Tibial artery (tissue), 4 donors: ENCODE data around the gene DPP6.

Experiments used
- DNase-seq, 2 donors: peaks; one replicate each; pipeline ENCODE4 v3.0.0-alpha.2; 2019
- H3K27ac ChIP-seq, 2 donors: fragments of 200-600 bp; sonication (generic) in 1 of 2; 1 replicate in 1 of 2; 2 replicates in 1 of 2; pipeline ENCODE4 v1.5.1; 2018 to 2019; ENCODE audit warnings: mild to moderate bottlenecking in 1 of 2
- H3K27me3 ChIP-seq, 2 donors: fragments of 200-600 bp; sonication (generic) in 1 of 2; one replicate each; pipeline versions ENCODE4 v1.5.1 to v1.6.0; 2016 to 2019
- H3K36me3 ChIP-seq, 3 donors: fragments of 200-600 bp; sonication (generic) in 2 of 3; one replicate each; pipeline ENCODE4 v1.5.1; 2016 to 2019; ENCODE audit warnings: mild to moderate bottlenecking in 2 of 3
- H3K4me1 ChIP-seq, 4 donors: fragments of 200-600 bp; sonication (generic) in 2 of 4; 1 replicate in 3 of 4; 2 replicates in 1 of 4; pipeline ENCODE4 v1.5.1; 2016 to 2019
- H3K4me3 ChIP-seq, 2 donors: fragments of 200-600 bp; sonication (generic) in 1 of 2; 1 replicate in 1 of 2; 2 replicates in 1 of 2; pipeline ENCODE4 v1.5.1; 2018 to 2019; ENCODE audit warnings: mild to moderate bottlenecking in 2 of 2
- H3K9me3 ChIP-seq, 3 donors: fragments of 200-600 bp; sonication (generic) in 1 of 3; one replicate each; pipeline ENCODE4 v1.5.1; 2016 to 2019
- intact Hi-C: fragments of 100-400 bp; cut with DNase I; formaldehyde crosslinking; loops from one replicate; pipeline ENCODE4 v1.15.0; 2023; ENCODE audit warnings: low total_unique reads
- TF ChIP-seq, protein P1 (sequence below), 2 experiments: fragments of 200-600 bp in 1 of 2; fragments of 450-650 bp in 1 of 2; IDR thresholded peaks; one replicate each; pipeline ENCODE4 v1.5.1; 2017 to 2019; ENCODE audit warnings: antibody characterized with exemption in 2 of 2, mild to moderate bottlenecking in 1 of 2, moderate library complexity in 1 of 2

DPP6 gene

DNA sequence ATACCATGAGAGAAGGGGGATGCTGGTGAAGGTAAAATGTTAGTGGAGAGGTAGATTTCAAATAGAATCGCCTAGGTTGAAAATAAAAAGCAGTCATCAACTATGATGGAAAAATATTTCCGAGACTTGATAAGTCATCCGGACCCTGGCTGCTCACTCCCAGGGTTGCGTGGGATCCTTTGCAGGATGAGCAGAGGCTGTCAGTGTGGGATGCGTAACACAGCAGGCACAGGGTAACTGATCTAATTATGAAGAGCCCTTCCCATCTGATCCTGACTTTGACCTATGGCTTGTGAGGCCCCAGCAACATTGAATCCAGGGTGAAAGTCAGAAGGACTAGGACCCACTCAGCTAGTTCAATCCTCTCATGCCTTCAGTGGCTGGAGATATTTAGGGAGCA is 236.9 kb downstream of the DPP6 start:
- no peak overlapping the region for H3K27ac ChIP-seq
- DNase-seq, result no peak
- H3K27me3 ChIP-seq, result no peaks in the 10 kb centered on the region
- intact Hi-C loops, result no loop called here
- H3K36me3 ChIP-seq, result no peaks in the 10 kb centered on the region
- no peak overlapping the region for H3K4me3 ChIP-seq
- TF ChIP-seq, protein P1, sequence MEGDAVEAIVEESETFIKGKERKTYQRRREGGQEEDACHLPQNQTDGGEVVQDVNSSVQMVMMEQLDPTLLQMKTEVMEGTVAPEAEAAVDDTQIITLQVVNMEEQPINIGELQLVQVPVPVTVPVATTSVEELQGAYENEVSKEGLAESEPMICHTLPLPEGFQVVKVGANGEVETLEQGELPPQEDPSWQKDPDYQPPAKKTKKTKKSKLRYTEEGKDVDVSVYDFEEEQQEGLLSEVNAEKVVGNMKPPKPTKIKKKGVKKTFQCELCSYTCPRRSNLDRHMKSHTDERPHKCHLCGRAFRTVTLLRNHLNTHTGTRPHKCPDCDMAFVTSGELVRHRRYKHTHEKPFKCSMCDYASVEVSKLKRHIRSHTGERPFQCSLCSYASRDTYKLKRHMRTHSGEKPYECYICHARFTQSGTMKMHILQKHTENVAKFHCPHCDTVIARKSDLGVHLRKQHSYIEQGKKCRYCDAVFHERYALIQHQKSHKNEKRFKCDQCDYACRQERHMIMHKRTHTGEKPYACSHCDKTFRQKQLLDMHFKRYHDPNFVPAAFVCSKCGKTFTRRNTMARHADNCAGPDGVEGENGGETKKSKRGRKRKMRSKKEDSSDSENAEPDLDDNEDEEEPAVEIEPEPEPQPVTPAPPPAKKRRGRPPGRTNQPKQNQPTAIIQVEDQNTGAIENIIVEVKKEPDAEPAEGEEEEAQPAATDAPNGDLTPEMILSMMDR (IDR thresholded peaks at IDR 0.05), result no peak
- H3K9me3 ChIP-seq, result no peaks in the 10 kb centered on the region
- no peaks in the 10 kb centered on the region for H3K4me1 ChIP-seq

DNA sequence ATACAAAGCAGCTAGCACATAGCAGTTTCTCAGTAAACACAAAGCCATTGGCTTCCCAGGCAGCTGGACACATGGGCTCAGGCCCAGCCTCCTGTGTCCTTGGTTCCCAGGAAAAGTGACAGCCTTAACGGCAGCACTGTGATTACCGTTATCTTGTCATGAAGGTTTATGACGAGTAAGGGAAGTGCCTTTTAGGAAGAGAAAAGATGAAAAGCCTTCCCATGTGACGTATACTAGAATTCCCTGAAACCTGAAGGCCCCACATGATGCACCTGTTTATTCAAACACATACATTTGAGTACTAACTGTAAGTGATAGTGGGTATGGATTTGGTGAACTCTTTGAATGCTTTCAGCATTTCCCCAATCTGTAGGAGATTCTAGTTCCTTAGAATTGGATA is 244.2 kb downstream of the DPP6 start:
- H3K4me1 ChIP-seq, result no peaks in the 10 kb centered on the region
- no peaks in the 10 kb centered on the region for H3K27me3 ChIP-seq
- H3K36me3 ChIP-seq, result no peaks in the 10 kb centered on the region
- H3K27ac ChIP-seq, result no peak overlapping the region
- TF ChIP-seq, protein P1 (IDR thresholded peaks at IDR 0.05), result no peak
- intact Hi-C loops, result no loop called here
- no peak for DNase-seq
- H3K4me3 ChIP-seq, result no peak overlapping the region
- H3K9me3 ChIP-seq, result no peaks in the 10 kb centered on the region

- peaks cover 0 to 1% of the 10 kb centered on the region in 2 donors for H3K27me3 ChIP-seq
- DNase-seq, result no peak
- intact Hi-C loops, result no loop called here
- H3K4me1 ChIP-seq, result peaks cover 0 to under 1% (median 0%) of the 10 kb centered on the region in 4 donors
- no peaks in the 10 kb centered on the region for H3K36me3 ChIP-seq
- TF ChIP-seq, protein P1 (IDR thresholded peaks at IDR 0.05), result no peak
- no peaks in the 10 kb centered on the region for H3K9me3 ChIP-seq
- H3K27ac ChIP-seq, result no peak overlapping the region
- no peak overlapping the region for H3K4me3 ChIP-seq
Observed at GRCh38 chr7:154299736-154300135, 247.5 kb downstream of the DPP6 start.

- no peak overlapping the region for H3K4me3 ChIP-seq
- peaks cover 0 to 5% (median 0%) of the 10 kb centered on the region in 4 donors for H3K4me1 ChIP-seq
- peaks cover 0 to 5% of the 10 kb centered on the region in 2 donors for H3K27me3 ChIP-seq
- no peak for DNase-seq
- no peaks in the 10 kb centered on the region for H3K9me3 ChIP-seq
- intact Hi-C loops, result no loop called here
- no peaks in the 10 kb centered on the region for H3K36me3 ChIP-seq
- no peak overlapping the region for H3K27ac ChIP-seq
- TF ChIP-seq, protein P1 (IDR thresholded peaks at IDR 0.05), result no peak
Observed at GRCh38 chr7:154302380-154302779, 250.2 kb downstream of the DPP6 start.

DNA sequence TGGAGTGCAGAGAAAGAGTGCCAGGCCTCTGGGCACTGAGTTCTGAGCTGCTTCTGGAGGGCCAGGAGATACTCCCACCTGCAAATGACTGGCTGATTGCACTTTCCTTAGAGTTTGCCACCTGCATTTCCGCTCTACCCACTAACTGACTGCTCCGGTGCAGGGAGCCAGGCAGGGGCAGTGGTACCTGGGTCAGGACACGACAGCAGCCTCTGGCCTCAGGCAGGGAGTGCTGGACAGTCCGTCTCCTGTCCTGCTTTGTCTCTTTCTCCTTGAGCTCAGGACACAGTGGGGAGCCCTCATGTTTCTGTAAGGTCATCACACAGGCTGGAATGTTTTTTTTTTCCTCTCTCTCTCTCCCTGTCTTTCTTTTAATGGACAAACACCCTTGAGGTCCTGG is 252.0 kb downstream of the DPP6 start:
- H3K27me3 ChIP-seq, result peaks cover 0 to 5% of the 10 kb centered on the region in 2 donors
- no peaks in the 10 kb centered on the region for H3K9me3 ChIP-seq
- TF ChIP-seq, protein P1 (IDR thresholded peaks at IDR 0.05), result no peak
- no peak for DNase-seq
- H3K4me1 ChIP-seq, result peaks cover 0 to 5% (median 0%) of the 10 kb centered on the region in 4 donors
- intact Hi-C loops, result no loop called here
- H3K27ac ChIP-seq, result no peak overlapping the region
- no peaks in the 10 kb centered on the region for H3K36me3 ChIP-seq
- no peak overlapping the region for H3K4me3 ChIP-seq
